HEK293 (cell line): ENCODE measurements around the gene ANTKMT.

Source experiments
- CTCF ChIA-PET: fragments of 350-600 bp; formaldehyde crosslinking; extraction: SDS; loops from one replicate; lab custom pipeline; 2021; ENCODE audit warnings: antibody characterized with exemption; lab: Yijun Ruan, JAX
- POLR2A ChIA-PET: fragments of 300-600 bp; formaldehyde crosslinking; extraction: SDS; loops from one replicate; lab custom pipeline; 2020; ENCODE audit warnings: antibody characterized with exemption, inconsistent platforms; lab: Yijun Ruan, JAX
- H3K27ac ChIP-seq: fragments of 200-500 bp; sonication (Bioruptor generic); 2 replicates; pipeline ENCODE4 v1.5.1; 2014; ENCODE audit warnings: low read depth, low read length, control low read depth, inconsistent platforms; ENCODE audit errors: extremely low read depth
- H3K36me3 ChIP-seq, 2 experiments: fragments of 200-500 bp in 1 of 2; sonication (Bioruptor generic) in 1 of 2; 1 replicate in 1 of 2; 2 replicates in 1 of 2; pipeline ENCODE4 v1.5.1; 2014 to 2017; ENCODE audit warnings: inconsistent platforms in 2 of 2, low read length in 2 of 2; ENCODE audit not compliant: control insufficient read depth in 2 of 2, insufficient read depth in 1 of 2
- H3K4me1 ChIP-seq: fragments of 200-500 bp; sonication (Bioruptor generic); 2 replicates; pipeline ENCODE4 v1.5.1; 2014; ENCODE audit warnings: mild to moderate bottlenecking, low read length, inconsistent platforms; ENCODE audit not compliant: control insufficient read depth, insufficient read depth
- H3K4me3 ChIP-seq: 2 replicates; pipeline ENCODE4 v1.5.1; 2011; ENCODE audit warnings: low read depth, mild to moderate bottlenecking, control low read depth, low read length, moderate library complexity
- H3K9me3 ChIP-seq: fragments of 200-500 bp; sonication (Bioruptor generic); 2 replicates; pipeline ENCODE4 v1.5.1; 2014; ENCODE audit warnings: low read depth, low read length, inconsistent platforms; ENCODE audit not compliant: control insufficient read depth, insufficient read depth
- CTCF ChIP-seq: fragments of 450-650 bp; formaldehyde crosslinking; IDR thresholded peaks from 2 replicates; pipeline ENCODE4 v1.5.1; 2016; ENCODE audit warnings: missing biosample characterization, missing genetic modification characterization
- GLIS2 ChIP-seq: fragments of 450-650 bp; formaldehyde crosslinking; IDR thresholded peaks from 2 replicates; pipeline ENCODE4 v1.5.1; 2016; ENCODE audit warnings: missing biosample characterization, missing genetic modification characterization
- KLF16 ChIP-seq: fragments of 450-650 bp; formaldehyde crosslinking; IDR thresholded peaks from 2 replicates; pipeline ENCODE4 v1.5.1; 2017; ENCODE audit warnings: missing biosample characterization, missing genetic modification characterization
- KLF7 ChIP-seq: fragments of 450-650 bp; formaldehyde crosslinking; IDR thresholded peaks from 2 replicates; pipeline ENCODE4 v1.5.1; 2016; ENCODE audit warnings: missing biosample characterization, missing genetic modification characterization, borderline replicate concordance
- KLF9 ChIP-seq: fragments of 450-650 bp; formaldehyde crosslinking; IDR thresholded peaks from 2 replicates; pipeline ENCODE4 v1.5.1; 2016; ENCODE audit warnings: missing biosample characterization, missing genetic modification characterization, low read depth
- PATZ1 ChIP-seq: fragments of 450-650 bp; formaldehyde crosslinking; IDR thresholded peaks from 2 replicates; pipeline ENCODE4 v1.5.1; 2016; ENCODE audit warnings: missing biosample characterization, missing genetic modification characterization
- SCRT2 ChIP-seq: fragments of 450-650 bp; formaldehyde crosslinking; IDR thresholded peaks from 2 replicates; pipeline ENCODE4 v1.5.1; 2016; ENCODE audit warnings: missing biosample characterization, missing genetic modification characterization
- TCF7L2 ChIP-seq: IDR thresholded peaks from 2 replicates; pipeline ENCODE4 v1.6.1; 2011; ENCODE audit warnings: low read depth, mild to moderate bottlenecking, inconsistent platforms, low read length, moderate library complexity, borderline replicate concordance
- YY1 ChIP-seq: fragments of 450-650 bp; formaldehyde crosslinking; IDR thresholded peaks from 2 replicates; pipeline ENCODE4 v1.5.1; 2018; ENCODE audit warnings: missing biosample characterization, missing genetic modification characterization
- YY2 ChIP-seq: fragments of 450-650 bp; formaldehyde crosslinking; IDR thresholded peaks from 2 replicates; pipeline ENCODE4 v1.5.1; 2016; ENCODE audit warnings: missing biosample characterization, missing genetic modification characterization
- ZBTB10 ChIP-seq: fragments of 450-650 bp; formaldehyde crosslinking; IDR thresholded peaks from 2 replicates; pipeline ENCODE4 v1.5.1; 2016; ENCODE audit warnings: missing biosample characterization, missing genetic modification characterization
- ZBTB17 ChIP-seq: fragments of 450-650 bp; formaldehyde crosslinking; IDR thresholded peaks from 2 replicates; pipeline ENCODE4 v1.5.1; 2016; ENCODE audit warnings: missing biosample characterization, missing genetic modification characterization
- ZBTB48 ChIP-seq: fragments of 450-650 bp; formaldehyde crosslinking; IDR thresholded peaks from 2 replicates; pipeline ENCODE4 v1.5.1; 2016; ENCODE audit warnings: missing biosample characterization, missing genetic modification characterization
- ZBTB49 ChIP-seq: fragments of 450-650 bp; formaldehyde crosslinking; IDR thresholded peaks from 2 replicates; pipeline ENCODE4 v1.5.1; 2016; ENCODE audit warnings: missing biosample characterization, missing genetic modification characterization, low read depth
- ZBTB8A ChIP-seq: fragments of 450-650 bp; formaldehyde crosslinking; IDR thresholded peaks from 2 replicates; pipeline ENCODE4 v1.5.1; 2016; ENCODE audit warnings: missing biosample characterization, missing genetic modification characterization
- ZNF138 ChIP-seq: fragments of 450-650 bp; formaldehyde crosslinking; IDR thresholded peaks from 2 replicates; pipeline ENCODE4 v1.5.1; 2016; ENCODE audit warnings: missing biosample characterization, missing genetic modification characterization, borderline replicate concordance
- ZNF560 ChIP-seq: fragments of 450-650 bp; formaldehyde crosslinking; IDR thresholded peaks from 2 replicates; pipeline ENCODE4 v1.5.1; 2017; ENCODE audit warnings: missing biosample characterization, missing genetic modification characterization, borderline replicate concordance
- ZNF629 ChIP-seq: fragments of 450-650 bp; formaldehyde crosslinking; IDR thresholded peaks from 2 replicates; pipeline ENCODE4 v1.5.1; 2017; ENCODE audit warnings: missing biosample characterization, missing genetic modification characterization
- ZNF645 ChIP-seq: fragments of 450-650 bp; formaldehyde crosslinking; IDR thresholded peaks from 2 replicates; pipeline ENCODE4; 2016; ENCODE audit warnings: missing biosample characterization, missing genetic modification characterization
- ZNF830 ChIP-seq: fragments of 450-650 bp; IDR thresholded peaks from 2 replicates; pipeline ENCODE4 v1.5.0; 2018; ENCODE audit warnings: missing biosample characterization, missing genetic modification characterization, low read depth, mild to moderate bottlenecking, moderate library complexity

The ANTKMT gene

GRCh38 chr16:694187-694862 is 26.6 kb upstream of the ANTKMT start (continued):
- TF ChIP-seq KLF7 (no peak), KLF9 (no peak), GLIS2 (tag by site-specific recombination) (no peak), ZBTB10 (no peak), ZNF645 (no peak), YY1 (tag by site-specific recombination) (no peak)
- TF ChIP-seq, all 188 proteins: peak for 0

GRCh38 chr16:694863-695354 is 26.0 kb upstream of the ANTKMT start:
- H3K9me3 ChIP-seq = no peaks in the 10 kb centered on the region
- no peaks in the 10 kb centered on the region for H3K4me1 ChIP-seq
- CTCF ChIA-PET = interaction anchor here (1.0 to 2.0 kb wide), 2 partner anchors 9 to 18 kb away, joined by 3 to 8 read pairs; no protein-coding TSS in a partner anchor
- POLR2A ChIA-PET = interaction anchor here (0.9 to 1.9 kb wide), 13 partner anchors 8 to 112 kb away, joined by 3 to 8 read pairs (median 4); partner anchors contain the start of genes ANTKMT, JMJD8, RHBDL1 and STUB1
- H3K36me3 ChIP-seq = no peaks in the 10 kb centered on the region
- no peak overlapping the region for H3K27ac ChIP-seq
- TF ChIP-seq PATZ1 (tag by site-specific recombination) (peak; percentile 36; the same call in 1 of the 2 replicates), SCRT2 (tag by site-specific recombination) (no peak)
- TF ChIP-seq, all 188 proteins: peak for 1
- H3K4me3 ChIP-seq = peak overlapping the region; percentile 28

GRCh38 chr16:695355-696089 is 25.4 kb upstream of the ANTKMT start:
- Histone ChIP-seq H3K36me3 (no peaks in the 10 kb centered on the region), H3K4me3 (peak overlapping the region; percentile 25), H3K9me3 (no peaks in the 10 kb centered on the region), H3K4me1 (no peaks in the 10 kb centered on the region), H3K27ac (no peak overlapping the region; the same call in 1 of the 2 replicates)
- POLR2A ChIA-PET = interaction anchor here (0.9 to 1.9 kb wide), 13 partner anchors 9 to 111 kb away, joined by 3 to 8 read pairs (median 4); partner anchors contain the start of genes ANTKMT, JMJD8, RHBDL1 and STUB1
- CTCF ChIA-PET = interaction anchor here (0.6 to 2.0 kb wide), 5 partner anchors 9 to 287 kb away, joined by 3 to 8 read pairs (median 4); no protein-coding TSS in a partner anchor
- peak; percentile 81 for TF ChIP-seq ZBTB8A (tag by site-specific recombination)
- no peak for TF ChIP-seq ZNF138
- TF ChIP-seq ZBTB48 (tag by site-specific recombination) = no peak
- TF ChIP-seq ZNF629 (tag by site-specific recombination) = peak; percentile 48; the same call in 1 of the 2 replicates
- no peak for TF ChIP-seq ZNF560 (tag by site-specific recombination)
- 0 out of 2 replicates have a peak, but pooled peaks have one; percentile 17 for TF ChIP-seq KLF16 (tag by site-specific recombination)
- TF ChIP-seq ZBTB17 (tag by site-specific recombination) = peak; percentile 82
- TF ChIP-seq KLF9 = peak; percentile 18; the same call in 1 of the 2 replicates
- no peak for TF ChIP-seq ZBTB49 (tag by site-specific recombination)
- TF ChIP-seq TCF7L2 = no peak
- no peak for TF ChIP-seq ZNF830 (tag by site-specific recombination)
- TF ChIP-seq YY2 (tag by site-specific recombination) = peak; percentile 77; the same call in 1 of the 2 replicates
- TF ChIP-seq CTCF = no peak
